ENCODE results near the gene REXO1. TPM values are rescaled to one million over a fixed set of nuclear protein-coding genes. Genes with fewer than 3 reads are reported as not detected.

REXO1 gene
- total and polyA plus RNA-seq, 2 of the 13 experiments (the other 11 are each of a cell fraction or from before 2014, with no cell fraction given): 5.0 to 11.2 TPM

- TF ChIP-seq TIGD3 (CRISPR knock-in tag; IDR thresholded peaks at IDR 0.05; ENCODE audit: borderline replicate concordance): 0 out of 2 replicates have a peak, but pooled peaks have one; percentile 32
- peak; percentile 66; the same call in 1 of the 2 replicates for TF ChIP-seq PATZ1 (CRISPR knock-in tag; IDR thresholded peaks at IDR 0.05)
- peak; percentile 5; the same call in 1 of the 2 replicates for TF ChIP-seq ZFY (CRISPR knock-in tag; IDR thresholded peaks at IDR 0.05)
- no peak for TF ChIP-seq MYPOP (CRISPR knock-in tag; IDR thresholded peaks at IDR 0.05)
- TF ChIP-seq HDAC2 (CRISPR knock-in tag; IDR thresholded peaks at IDR 0.05): no peak
- TF ChIP-seq ZNF768 (CRISPR knock-in tag; IDR thresholded peaks at IDR 0.05): 0 out of 2 replicates have a peak, but pooled peaks have one; percentile 43
- peak; percentile 45; the same call in 1 of the 2 replicates for TF ChIP-seq ZNF772 (CRISPR knock-in tag; IDR thresholded peaks at IDR 0.05)
- peak; percentile 43; the same call in 1 of the 2 replicates for TF ChIP-seq ZBTB7A (CRISPR knock-in tag; IDR thresholded peaks at IDR 0.05)
- TF ChIP-seq CTCF (CRISPR knock-in tag; IDR thresholded peaks at IDR 0.05): peak; percentile 93
- TF ChIP-seq ZBTB33 (CRISPR knock-in tag; IDR thresholded peaks at IDR 0.05): peak; percentile 46; the same call in 1 of the 2 replicates
- peak; percentile 91 for TF ChIP-seq PPARG (CRISPR knock-in tag; conservative IDR thresholded peaks at IDR 0.05)
- TF ChIP-seq SAP130 (CRISPR knock-in tag; IDR thresholded peaks at IDR 0.05; ENCODE audit: low read depth): peak; percentile 10; the same call in 1 of the 2 replicates
- peak; percentile 59; the same call in 1 of the 2 replicates for TF ChIP-seq MAZ (IDR thresholded peaks at IDR 0.05; ENCODE audit: borderline replicate concordance, low read depth, low read length)
- peak; percentile 75 for TF ChIP-seq MAZ (CRISPR knock-in tag; IDR thresholded peaks at IDR 0.05; ENCODE audit: low read depth)
- 0 out of 2 replicates have a peak, but pooled peaks have one; percentile 28 for TF ChIP-seq ZNF749 (CRISPR knock-in tag; IDR thresholded peaks at IDR 0.05; ENCODE audit: borderline replicate concordance)
- peak; percentile 96 for TF ChIP-seq ZNF335 (CRISPR knock-in tag; IDR thresholded peaks at IDR 0.05)
- TF ChIP-seq HNRNPLL (IDR thresholded peaks at IDR 0.05; ENCODE audit: low read depth, low read length, poor library complexity, severe bottlenecking): peak; percentile 20
- TF ChIP-seq GATAD2A (CRISPR knock-in tag; IDR thresholded peaks at IDR 0.05): 0 out of 2 replicates have a peak, but pooled peaks have one; percentile 13
- TF ChIP-seq ZNF20 (CRISPR knock-in tag; IDR thresholded peaks at IDR 0.05): no peak
- TF ChIP-seq LBX2 (CRISPR knock-in tag; IDR thresholded peaks at IDR 0.05; ENCODE audit: borderline replicate concordance): no peak
Measured at GRCh38 chr19:1837625-1838105, 10.6 kb downstream of the REXO1 start (continued).

Measured in HepG2 (cell line).